LNCaP clone FGC (cell line): Measurements from ENCODE around the gene AMY2A.
"Not testable (repeated sequence)": the region's sequence is repeated elsewhere in the genome, so short reads cannot be mapped to it uniquely, and the experiment has no call there.

Source experiments
- DNase-seq: peaks from one replicate; pipeline ENCODE4 v3.0.0-alpha.2; 2011; ENCODE audit warnings: low read depth
- H3K4me3 ChIP-seq: 2 replicates; pipeline ENCODE4 v1.5.1; 2011; ENCODE audit warnings: mild to moderate bottlenecking, low read depth, low read length, control low read depth
- CTCF ChIP-seq: IDR thresholded peaks from 2 replicates; pipeline ENCODE4 v1.5.1; 2012; ENCODE audit warnings: mild to moderate bottlenecking; ENCODE audit not compliant: control insufficient read depth, insufficient read depth; ENCODE audit errors: extremely low read depth

The AMY2A gene

DNA sequence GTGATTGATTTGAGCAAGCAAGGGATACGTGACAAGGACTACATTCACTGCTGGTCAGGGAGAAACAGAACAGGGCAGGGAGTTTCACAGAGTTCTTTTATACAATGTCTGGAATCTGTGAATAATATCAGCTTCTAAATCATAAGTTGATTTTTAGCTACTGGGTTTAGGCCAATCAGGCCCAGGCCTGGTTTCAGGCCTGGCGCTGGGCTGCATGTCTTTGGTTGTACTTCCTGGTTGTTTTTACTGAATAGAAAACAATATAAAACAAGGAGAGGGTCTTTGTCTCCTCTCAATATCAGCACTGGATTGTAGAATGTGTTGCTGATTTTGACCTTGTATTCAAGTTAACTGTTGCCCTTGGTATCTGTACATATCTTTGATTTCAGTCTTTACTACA, 865 bp upstream of the AMY2A start:
- no peak for TF ChIP-seq CTCF
- DNase-seq = no peak

GRCh38 chr1:103627436-103627835, 10.2 kb downstream of the AMY2A start:
- not testable (repeated sequence) for DNase-seq, H3K4me3 ChIP-seq

More for the DNA sequence above, 865 bp upstream of the AMY2A start:
- no peak overlapping the region for H3K4me3 ChIP-seq

- DNase-seq, H3K4me3 ChIP-seq: not testable (repeated sequence)
These were observed 24.0 kb downstream of the AMY2A start for GRCh38 chr1:103641194-103641593.

GRCh38 chr1:103643908-103644307, 26.7 kb downstream of the AMY2A start:
- DNase-seq, H3K4me3 ChIP-seq: not testable (repeated sequence)

- not testable (repeated sequence) for H3K4me3 ChIP-seq, DNase-seq
These were observed 33.1 kb downstream of the AMY2A start for GRCh38 chr1:103650305-103650704.

GRCh38 chr1:103650889-103651288, 33.7 kb downstream of the AMY2A start:
- not testable (repeated sequence) for DNase-seq, H3K4me3 ChIP-seq

GRCh38 chr1:103654133-103654532, 36.9 kb downstream of the AMY2A start:
- H3K4me3 ChIP-seq, DNase-seq: not testable (repeated sequence)

GRCh38 chr1:103655460-103655859, 38.2 kb downstream of the AMY2A start, which contains the start of gene AMY1A:
AMY1A (plus strand) TSS chr1:103655760; CDS start chr1:103656331, 571 bp downstream.
- not testable (repeated sequence) for DNase-seq, H3K4me3 ChIP-seq
